T-helper 2 cell treated with Interferon-gamma antibody and Interleukin-4, amounts not matched to agents 100 ng/mL and 5 ng/mL, for 36 hours (primary cell): Measurements from ENCODE around the gene FRAS1. TPM values are rescaled to one million over a fixed set of nuclear protein-coding genes. Genes with fewer than 3 reads are reported as not detected.

Experiments used
- intact Hi-C: fragments of 100-400 bp; cut with micrococcal nuclease; formaldehyde crosslinking; loops from one replicate; pipeline ENCODE4 v1.15.1; 2023
- total RNA-seq: library from RNA; stranded (reverse); gene quantifications from 2 replicates; pipeline ENCODE4 v1.2.3, GENCODE V29; 2022

The FRAS1 gene
- total RNA-seq, 1 donor from 2014 or later, result not detected

DNA sequence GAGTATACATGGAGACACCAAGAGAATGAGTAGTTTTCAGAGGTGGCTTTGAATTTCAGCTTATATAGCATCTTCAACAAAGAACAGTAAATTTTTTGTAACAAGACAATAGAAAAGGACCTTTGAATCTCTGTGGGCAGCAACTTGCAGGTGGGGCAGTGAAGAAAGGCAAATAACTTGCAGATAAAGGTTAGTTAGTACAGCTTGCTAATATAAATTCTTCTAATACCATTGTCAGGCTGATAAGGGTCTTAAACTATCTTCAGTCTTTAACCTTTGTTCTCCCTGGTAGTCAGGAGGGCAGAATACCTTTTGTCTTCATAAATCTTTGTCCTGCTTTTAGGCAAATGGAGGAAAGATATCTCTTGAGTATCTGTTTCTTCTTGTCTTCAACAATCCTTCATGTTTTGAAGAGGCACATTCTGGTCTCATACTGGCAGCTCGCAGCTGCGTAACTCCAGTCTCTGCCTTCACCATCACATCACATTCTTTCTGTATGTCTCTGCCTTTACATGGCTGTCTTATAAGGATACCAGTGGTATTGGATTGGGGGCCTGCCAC is 510.5 kb downstream of the FRAS1 start:
- intact Hi-C loops, result no loop called here

DNA sequence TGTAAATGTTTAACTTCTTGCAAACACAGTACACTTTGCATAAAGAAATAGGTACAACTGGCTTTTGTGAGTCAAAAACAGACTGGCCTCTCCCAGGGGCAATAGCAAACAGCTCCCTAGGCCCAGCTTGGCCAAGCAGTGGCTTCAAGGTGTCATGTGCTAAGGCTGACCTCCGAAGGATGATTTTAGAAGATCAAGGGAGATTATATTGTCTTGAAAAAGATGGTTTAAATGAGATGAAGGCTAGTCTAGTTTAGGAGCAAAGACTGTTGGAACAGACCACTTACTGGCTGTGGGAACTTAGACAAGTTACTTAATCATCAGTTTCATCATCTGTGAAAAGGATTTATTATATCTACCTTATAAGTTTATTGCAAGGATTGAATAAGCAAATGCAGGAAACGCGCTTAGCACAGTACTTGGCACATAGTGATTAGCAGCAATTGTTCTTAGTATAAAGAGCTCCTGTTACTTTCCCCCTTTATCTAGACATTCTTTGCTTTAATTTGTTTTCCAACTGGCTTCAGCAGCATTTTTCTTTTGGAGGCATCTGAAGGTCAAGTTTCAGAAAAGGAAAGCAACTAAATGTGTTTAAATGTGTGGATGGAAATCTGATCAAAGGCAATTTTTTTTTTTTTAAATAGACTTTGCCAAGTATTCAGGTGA is 511.6 kb downstream of the FRAS1 start:
- intact Hi-C loops, result no loop called here

- intact Hi-C loops, result no loop called here
Measured at GRCh38 chr4:78569306-78569821, 512.2 kb downstream of the FRAS1 start.

- intact Hi-C loops, result no loop called here
Measured at GRCh38 chr4:78570117-78570516, 513.0 kb downstream of the FRAS1 start.

- intact Hi-C loops, result no loop called here
Measured at GRCh38 chr4:78571804-78572203, 514.7 kb downstream of the FRAS1 start.

- intact Hi-C loops, result no loop called here
Measured at GRCh38 chr4:78578674-78579425, 521.7 kb downstream of the FRAS1 start.

- intact Hi-C loops, result no loop called here
Measured at GRCh38 chr4:78581618-78582017, 524.5 kb downstream of the FRAS1 start.

GRCh38 chr4:78584863-78585547 is 527.9 kb downstream of the FRAS1 start:
- intact Hi-C loops, result no loop called here

GRCh38 chr4:78585633-78586032 is 528.5 kb downstream of the FRAS1 start:
- intact Hi-C loops, result no loop called here

GRCh38 chr4:78588894-78589545 is 531.9 kb downstream of the FRAS1 start:
- intact Hi-C loops, result no loop called here

DNA sequence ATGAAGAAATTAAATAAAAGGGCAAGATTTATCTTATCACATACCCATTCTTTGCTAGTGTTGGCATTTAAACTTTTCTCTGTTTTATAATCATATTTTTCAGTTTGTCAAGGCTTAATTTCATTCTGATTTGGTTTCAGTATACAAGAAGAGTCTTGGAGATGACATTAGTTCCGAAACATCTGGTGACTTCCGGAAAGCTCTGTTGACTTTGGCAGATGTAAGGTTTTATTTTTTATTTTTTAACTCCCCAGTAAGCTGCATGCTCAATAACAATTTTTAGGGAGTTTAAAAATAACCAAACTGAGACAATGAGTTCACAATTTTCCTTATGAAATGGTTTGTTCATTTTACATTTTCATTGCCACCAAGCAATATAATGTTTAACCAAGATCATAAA is 534.3 kb downstream of the FRAS1 start:
- intact Hi-C loops, result loop anchor here (5.0 kb wide), 1 partner anchor 271 kb away; no protein-coding TSS in a partner anchor

DNA sequence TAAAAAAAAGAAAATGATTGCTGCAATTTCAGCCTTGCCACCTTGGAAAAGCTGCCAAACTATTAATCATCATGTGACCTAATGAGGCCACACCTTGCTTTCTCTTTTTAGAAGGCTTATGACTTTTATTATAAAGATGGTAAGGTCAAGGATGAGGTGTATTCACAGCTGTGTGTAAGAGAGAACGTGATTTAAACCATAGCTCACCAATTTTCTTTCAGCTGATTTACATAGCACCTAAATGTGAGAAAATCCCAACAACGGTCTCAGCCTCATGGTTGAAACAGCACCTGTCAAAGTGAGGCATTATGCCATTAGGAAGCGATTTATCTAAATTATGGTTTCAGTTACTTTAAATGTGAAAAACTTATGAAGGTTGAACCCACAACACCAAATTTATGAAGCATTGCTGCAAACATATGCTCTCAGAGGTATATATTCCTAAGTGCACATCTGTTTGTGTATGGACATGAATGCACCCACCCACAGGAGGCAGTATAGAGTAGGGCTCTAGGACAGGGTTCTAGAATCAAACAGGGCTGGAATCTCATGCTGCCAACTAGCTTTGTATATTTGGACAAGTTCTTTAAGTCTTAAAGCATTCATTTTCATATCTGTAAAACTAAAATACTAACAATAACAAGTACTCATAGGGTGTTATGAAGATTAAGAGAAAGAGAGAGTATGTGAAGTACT is 535.1 kb downstream of the FRAS1 start:
- intact Hi-C loops, result loop anchor here (5.0 kb wide), 1 partner anchor 270 kb away; no protein-coding TSS in a partner anchor

Other genes starting within 250 kb of the FRAS1 start
- 73.3 and 73.5 TPM in 2 replicates for gene CNOT6L, start 238.0 kb upstream of the FRAS1 start, total RNA-seq
- 36.5 and 49.9 TPM in 2 replicates for gene MRPL1, start 194.5 kb upstream of the FRAS1 start, total RNA-seq